HG03432 (cell line): ENCODE data around the gene EVPL.
"Not testable (repeated sequence)": the region's sequence is repeated elsewhere in the genome, so short reads cannot be mapped to it uniquely, and the experiment has no call there.

ENCODE experiments used
- ATAC-seq: cut with Tn5 transposase; IDR thresholded peaks from one replicate; pipeline ENCODE4 v1.9.1; 2021; ENCODE audit warnings: mild to moderate bottlenecking, moderate library complexity; ENCODE audit not compliant: unreplicated experiment

The EVPL gene

DNA sequence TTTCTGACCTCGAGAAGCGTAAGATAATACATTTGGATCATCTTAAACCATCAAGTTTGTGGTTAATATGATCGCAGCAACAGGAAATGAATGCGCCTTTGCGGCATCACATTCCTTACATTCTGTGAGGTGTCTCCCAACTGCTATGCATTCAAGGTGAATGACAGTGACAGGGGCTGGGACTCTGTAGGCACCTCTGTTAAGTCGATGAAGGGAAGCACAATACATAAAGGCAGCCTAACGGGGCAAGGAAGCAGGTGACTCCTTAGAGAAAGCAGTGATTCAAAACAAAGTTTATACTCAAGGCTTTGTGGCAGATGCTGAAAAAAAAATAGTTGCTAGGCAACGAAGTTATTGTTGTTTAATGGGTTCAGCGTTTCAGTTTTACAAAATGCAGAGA, 21.6 kb upstream of the EVPL start:
- ATAC-seq: no peak

DNA sequence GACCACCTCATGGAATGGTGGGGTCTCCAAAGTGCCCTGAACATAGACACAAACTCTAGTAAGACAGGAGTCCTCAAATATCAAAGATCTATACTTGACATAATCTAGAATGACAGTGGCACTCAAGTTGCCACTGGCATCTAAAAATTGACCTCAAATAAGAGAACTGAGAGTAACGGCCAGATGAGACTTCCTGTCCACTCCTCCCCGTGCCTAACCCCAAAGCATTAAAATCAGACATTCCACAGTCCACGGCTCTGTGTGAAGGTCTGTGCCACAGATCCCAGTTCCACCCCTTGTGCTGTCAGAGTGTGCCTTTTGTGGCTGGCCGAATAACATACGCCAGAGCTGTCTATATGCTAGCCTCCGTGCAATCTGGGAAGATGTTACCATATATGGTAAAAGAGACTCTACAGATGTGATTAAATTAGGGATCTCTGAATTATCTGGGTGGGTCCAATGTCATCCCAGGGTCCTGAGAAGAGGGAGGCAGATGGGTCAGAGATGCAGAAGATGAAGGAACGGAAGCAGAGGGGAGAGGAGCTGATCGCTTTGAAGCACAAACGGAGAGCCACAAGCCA, 21.0 kb upstream of the EVPL start:
- no peak for ATAC-seq

DNA sequence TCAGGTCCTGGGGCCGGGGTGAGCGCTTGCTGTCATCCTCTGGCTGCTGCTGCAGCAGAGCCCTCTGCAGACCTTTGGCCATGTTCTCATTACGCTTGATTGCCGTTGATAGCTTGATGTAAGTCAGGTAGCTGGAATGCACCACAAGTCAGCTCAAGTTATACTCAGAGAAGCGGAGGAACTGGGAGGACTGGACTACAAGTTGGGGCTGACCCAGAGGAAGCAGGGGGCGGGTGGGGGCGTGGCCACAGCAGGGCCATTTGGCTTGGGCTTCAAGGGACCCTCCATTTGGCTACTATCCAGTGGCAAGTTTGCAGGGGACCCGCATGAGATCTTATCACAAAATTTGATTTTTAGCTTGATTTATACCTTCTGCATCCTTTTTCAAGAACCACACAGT, 19.0 kb upstream of the EVPL start:
- no peak for ATAC-seq

DNA sequence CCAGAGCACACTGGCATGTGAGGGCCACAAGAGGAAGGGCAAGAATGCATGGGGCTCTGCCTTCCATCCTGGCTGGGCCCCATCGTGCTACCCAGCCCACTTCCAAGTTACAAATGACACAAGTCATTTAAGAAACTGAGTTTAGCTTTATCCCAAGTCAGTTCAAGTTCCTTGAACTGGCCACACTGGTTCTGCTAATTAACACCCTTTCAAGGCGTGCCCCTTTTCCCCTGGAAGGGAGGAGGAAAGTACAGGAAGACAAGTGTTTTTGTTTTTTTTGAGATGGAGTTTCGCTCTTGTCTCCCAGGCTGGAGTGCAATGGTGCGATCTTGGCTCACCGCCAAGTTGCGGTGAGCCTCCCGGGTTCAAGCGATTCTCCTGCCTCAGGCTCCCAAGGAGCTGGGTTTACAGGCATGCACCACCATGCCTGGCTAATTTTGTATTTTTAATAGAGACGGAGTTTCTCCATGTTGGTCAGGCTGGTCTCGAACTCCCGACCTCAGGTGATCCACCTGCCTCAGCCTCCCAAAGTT, 17.4 kb upstream of the EVPL start:
- not testable (repeated sequence) for ATAC-seq

DNA sequence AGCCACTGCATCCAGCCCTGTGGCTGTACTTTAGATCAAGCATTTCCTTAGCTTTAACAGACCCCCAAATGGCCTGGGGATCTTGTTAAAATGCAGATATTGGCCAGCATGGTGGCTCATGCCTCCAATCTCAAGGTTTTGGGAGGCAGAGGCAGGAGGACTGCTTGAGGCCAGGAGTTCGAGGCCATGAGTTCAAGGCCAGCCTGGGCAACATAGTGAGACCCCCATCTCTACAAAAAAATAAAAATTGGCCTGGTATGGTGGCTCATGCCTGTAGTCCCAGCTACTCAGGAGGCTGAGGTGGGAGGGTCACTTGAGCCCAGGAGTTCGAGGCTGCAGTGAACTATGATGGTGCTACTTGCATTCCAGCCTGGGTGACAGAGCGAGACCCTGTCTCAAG, 15.8 kb upstream of the EVPL start:
- ATAC-seq: not testable (repeated sequence)

DNA sequence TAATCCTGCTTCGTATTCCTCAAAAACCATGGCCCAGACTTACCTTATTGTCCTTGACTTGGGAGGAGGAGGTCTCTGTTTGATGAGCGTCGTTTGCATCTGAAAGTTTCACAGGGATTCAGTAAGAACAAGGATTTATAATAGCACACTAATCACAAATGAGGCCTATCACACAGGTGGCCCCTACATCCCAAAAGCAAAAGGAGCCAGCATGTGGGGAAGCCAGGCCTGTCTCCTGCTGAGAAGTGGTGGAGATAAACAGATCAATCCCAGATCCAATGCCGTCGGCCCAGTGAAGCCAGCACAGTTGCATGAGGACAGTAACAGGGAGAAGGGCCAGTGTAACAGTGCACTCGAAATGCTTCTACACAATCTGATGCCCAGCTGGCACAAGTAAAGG, 13.3 kb upstream of the EVPL start:
- no peak for ATAC-seq

DNA sequence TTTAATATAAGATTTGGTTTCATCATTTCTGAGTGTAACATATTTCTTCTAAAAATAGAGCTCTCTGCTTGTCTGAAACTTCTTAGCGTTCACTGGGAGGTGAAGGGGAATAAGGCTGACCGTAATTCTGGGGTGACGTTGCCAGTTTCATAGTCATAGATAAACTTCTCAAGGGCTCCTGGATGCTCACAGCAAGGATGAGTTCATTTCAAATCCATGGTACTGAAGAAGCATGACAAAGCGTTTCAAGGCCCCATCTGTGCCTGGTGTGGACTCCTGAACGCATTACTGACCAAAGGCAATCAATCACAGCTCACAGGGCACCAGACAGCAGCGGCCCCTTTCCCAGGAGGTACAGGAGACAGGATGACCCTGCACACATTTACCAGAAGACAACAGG, 12.0 kb upstream of the EVPL start:
- no peak for ATAC-seq

DNA sequence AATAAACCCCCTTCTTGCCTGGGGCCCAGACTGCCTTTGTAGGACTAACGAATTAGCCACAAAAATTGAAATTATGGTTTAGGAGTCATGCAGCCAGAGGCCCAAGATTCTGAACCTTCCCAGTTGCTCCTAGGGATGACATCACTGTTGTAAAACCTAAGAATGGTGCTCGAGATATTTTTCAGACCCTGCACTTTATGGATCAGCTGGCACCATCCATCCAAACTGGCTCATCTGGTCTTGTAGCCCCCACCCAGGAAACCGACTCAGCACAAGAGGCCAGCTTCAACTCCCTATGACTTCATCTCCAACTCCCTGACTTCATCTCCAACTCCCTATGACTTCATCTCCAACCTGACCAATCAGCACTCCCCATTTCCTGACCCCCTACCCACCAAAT, 10.9 kb upstream of the EVPL start:
- no peak for ATAC-seq

DNA sequence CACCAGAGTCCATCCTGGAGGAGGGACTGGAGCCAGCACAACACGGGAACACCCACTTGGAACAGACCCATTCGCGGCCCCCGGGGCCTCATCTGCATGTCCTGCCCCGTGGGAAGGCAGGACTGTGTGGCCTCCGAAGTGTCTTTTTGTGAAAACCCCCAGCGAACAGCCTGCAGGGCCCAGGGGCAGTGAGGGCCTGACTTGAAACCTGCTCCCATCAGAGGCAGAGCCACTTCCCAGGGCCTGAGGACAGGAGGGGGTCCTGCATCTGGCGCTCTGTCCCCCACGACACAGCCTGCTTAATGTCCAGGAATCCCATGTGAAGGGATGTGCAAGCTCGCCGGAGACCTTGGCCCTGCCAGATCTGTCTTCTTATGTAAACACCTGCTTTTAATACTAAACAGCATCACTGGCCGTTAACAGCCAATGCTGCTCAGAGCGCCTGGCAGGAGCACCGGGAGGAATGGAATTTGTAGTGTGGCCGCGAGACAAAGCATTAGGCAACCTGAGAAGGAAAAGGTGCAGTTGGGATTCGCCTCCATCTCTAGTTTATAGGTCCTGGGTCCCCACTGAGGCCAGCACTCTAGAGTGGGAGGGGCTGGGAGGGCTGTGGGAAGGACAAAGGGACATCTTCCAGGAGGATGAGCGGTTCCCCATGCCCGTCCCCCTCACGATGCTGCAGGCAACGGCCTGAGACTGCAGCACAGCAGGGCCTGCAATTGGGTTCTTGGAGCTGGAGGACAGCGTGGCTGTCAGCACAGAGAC, 9.6 kb upstream of the EVPL start:
- no peak for ATAC-seq

DNA sequence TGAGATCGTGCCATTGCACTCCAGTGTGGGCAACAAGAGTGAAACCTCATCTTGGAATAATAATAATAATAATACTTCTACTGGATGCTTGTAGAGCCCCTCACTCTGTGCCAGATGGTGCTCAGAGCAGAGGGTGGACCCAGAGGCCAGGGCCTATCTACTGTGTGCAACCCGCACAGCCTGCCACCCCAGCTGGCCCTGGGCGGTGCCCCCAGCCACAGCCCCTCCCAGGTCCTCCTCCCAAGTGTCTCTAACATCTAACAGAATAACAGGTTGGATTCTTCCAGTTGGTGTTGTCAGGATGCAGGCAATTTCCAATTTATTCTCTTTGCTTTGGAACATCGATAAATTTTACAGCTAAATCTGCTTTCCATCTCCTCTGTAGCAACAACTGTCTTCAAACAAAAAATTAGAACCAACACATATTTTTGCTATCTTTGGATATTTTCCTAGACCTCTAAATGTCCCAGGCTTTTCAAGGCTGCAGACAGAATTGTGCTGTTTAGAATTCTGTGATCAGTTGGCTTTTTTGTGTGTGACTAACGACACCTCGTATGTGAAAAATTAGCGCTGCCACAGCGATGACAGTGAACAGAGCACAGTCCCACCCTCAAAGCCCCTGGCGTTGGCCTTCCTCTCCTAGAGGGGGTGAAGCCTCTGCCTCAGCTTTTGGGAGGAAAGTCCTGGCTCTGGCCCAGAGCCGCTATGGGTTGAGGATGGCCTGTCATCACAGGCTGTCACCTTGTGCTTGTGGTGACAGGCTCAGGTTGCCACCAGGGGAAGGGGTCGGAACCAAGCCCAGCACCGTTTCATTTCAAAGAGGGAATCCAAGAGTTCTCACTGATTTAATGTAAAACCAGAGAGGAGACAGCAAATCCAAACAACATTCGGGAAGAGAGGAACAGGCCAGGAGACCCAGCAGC, 7.6 kb upstream of the EVPL start:
- no peak for ATAC-seq

DNA sequence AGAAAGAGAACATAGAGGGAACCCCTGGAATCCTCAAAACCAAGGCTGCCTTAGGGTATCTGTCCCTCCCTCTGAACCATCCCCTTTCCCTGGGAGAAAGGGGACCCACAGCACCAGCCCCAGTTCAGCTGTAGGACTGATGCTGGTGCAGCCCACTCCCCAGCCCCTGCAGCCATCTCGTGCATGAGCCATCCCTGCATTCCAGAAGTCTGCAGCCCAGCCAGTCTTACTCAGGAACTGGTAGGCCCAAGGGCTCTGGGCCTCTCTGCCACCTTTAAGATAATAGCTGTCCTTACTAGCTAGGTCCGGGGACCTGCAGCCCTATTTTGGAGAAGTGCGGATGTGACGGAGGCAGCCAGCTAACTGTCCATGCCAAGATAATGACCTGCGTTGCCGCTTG, 6.0 kb upstream of the EVPL start:
- ATAC-seq: no peak

DNA sequence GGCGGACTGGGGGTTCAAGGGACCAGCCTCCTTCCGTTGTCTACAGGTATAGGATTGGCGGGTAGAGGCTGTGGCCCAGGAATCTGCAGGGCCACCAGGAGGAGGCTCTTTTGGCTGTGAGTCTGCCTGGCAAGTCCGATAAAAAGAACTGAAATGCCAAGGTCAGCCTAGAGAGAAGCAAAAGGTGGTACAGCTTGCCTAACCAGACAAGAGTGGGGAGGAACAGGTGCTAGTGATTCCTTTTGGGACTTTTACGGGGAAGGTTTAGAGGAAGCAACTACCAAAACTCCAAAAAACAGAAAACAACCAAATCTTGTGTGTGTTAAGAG, 5.6 kb upstream of the EVPL start:
- ATAC-seq: no peak

DNA sequence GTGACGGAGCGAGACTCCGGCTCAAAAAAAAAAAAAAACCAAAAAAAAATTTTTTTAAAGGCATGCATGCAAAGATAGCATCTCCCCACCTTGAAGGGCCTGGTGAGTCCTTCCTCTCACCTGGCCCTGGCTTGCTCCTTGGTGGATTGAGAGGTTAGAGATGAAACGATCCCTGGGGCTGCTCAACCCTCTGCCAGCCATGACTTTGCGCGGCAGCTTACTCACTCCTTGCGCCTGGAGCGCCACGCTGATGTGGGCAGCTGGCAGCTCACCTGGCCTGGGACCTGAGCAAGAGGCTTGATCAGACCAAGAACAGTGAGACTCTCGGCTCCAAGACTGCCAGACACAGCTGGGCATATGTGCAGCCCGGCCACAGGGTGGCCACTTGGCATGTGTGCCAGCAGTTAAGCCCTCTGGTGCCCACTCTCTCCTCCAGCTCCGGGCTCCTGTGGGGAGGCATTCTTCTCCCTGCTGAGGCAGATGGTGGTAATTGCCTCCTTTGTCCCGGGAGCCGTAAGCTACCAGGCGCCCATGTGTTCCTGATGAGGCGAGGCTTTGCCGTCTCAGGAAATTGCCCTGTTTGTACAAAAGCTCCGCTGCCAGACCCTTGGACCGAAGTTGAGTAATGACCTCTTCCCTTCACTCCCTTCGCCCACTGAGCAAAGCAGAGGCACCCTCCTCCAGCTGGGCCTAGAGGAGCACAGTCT, 5.1 kb upstream of the EVPL start:
- ATAC-seq: no peak

DNA sequence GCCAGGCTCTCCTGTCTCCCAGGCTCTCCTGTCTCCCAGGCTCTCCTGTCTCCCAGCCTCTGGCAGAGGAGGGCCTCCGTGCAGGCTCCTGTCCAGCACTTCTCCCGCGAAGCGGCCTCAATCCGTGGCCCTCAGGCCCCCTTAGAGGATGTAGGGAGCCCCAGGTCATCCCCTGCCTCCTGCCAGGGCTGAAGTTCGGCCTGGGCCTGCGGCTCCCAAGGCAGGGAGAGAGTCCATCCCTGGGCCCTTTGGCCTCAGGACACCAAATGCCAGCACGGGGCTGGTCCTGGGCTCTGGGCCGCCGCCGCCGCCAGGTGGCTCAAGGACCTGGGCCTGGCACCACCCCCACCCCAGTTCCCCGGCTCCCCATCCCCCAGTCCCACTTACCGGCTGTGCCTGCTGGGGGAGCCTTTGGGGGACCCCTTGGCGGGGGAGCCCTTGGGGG, 370 bp downstream of the EVPL start:
- ATAC-seq: no peak

DNA sequence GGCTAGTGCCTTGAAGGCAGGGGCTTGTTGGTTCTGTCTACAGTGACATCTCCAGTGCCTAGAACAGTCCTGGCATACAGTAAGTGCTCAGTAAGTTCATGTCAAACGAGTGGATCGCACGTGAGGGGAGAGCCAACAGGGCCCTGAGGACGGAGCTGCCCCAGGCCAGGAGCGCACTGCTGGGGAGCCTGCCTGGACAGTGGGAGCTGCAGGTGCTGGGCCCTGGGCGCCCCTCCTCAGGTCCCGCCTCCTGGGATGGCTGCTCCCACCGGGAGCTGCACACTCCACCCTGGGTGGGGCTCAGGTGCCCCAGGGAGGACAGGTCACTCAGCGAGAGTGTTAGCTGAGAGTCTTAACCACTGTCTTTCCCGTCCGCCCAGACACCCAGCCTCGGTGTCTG, 1.8 kb downstream of the EVPL start:
- no peak for ATAC-seq

DNA sequence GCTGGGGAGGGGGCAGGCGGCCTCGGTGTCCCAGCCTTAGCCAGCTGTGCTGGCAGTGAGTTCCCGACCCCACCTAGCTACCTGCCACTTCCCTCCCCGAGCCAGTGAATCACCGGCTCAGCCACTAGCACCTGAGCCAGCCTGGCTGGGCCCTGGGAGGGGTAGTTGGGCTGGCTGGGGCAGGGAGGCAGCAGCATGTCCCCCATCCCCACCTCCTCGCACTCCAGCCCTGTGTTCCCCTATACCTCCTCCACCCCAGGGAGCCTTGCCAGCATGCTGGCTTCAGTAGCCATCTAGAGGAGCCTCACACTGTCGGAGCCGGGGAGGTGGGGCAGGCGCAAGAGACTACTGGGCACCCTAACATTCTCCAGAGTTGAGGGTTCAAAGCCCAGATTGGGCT, 2.8 kb downstream of the EVPL start:
- ATAC-seq: no peak

DNA sequence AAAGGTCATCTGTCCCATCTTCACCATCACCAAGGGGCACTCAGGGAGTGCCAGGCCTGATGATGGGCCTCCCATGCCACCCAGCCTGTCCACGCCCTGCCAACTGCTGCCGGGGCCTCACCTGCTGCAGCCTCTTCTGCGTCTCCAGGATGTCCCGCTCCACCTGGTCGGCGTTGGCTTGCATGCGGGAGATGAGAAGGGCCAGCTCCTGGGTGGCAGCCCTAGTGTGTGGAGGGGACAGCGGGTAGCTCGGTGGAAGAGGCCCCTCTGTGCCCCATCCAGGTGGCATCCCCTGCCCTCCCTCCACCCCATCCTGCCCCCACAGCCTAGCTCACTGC, 3.2 kb downstream of the EVPL start:
- no peak for ATAC-seq

DNA sequence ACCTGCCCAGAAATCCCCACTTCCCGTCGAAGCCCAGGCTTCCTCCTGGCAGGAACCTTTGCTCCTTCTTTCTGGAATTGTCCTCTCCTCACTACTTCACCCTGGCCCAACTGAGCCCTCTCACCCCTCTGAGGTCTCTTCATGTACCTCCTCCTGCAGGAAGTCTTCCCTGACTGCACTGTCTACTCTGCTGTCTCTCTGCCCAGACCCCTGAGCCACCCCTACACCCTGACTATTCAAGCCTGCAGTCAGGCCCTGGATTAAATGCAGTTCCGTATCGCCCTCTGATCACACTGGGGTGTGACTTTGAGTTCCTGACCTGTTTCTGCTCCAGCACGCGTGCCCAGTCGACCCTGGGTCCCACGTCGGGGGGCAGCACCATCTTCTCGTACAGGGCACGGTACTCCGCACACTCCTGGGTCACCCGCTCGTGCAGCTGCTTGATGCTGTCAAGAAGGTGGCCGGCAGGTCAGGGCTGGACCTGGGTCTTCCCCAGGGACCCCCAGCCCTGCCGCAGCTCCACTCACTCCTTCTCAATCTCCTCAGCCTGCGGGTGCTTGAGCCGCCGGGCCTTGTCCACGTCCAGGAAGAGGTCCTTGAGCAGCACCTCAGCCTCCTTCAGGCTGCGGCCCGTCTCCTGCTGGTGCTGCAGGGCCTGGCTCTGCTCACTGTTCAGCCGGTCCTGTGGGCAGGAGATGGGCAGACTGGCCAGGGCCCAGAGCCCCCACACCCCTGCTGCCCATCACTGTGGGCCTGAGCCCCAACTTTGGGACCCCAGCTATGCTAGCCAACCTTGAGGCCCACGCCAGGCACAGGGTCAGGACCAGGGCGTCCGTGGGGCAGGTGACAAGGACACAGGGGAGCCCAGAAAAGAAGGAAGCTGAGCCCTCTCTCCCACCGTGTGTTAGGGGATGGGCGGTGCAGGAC, 3.9 kb downstream of the EVPL start:
- no peak for ATAC-seq

DNA sequence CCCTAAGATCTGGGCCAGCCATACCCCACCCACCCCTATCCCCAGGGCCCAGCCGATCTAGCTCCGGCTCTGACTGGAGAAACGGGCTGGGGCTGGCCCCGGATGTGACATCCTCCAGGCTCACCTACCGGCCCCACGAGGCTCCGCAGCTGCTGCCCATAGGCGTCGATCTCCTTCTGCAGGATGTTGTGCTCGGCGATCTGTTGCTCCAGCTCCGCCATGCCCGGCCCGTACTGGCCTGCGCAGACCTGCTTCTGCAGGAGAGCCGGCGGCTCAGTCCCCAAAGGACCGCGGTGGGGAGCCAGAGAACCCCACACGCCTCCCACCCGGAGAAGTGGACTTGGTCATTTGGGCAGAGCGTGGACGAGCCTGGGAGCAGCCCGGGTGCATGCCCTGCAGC, 4.8 kb downstream of the EVPL start:
- ATAC-seq: no peak

DNA sequence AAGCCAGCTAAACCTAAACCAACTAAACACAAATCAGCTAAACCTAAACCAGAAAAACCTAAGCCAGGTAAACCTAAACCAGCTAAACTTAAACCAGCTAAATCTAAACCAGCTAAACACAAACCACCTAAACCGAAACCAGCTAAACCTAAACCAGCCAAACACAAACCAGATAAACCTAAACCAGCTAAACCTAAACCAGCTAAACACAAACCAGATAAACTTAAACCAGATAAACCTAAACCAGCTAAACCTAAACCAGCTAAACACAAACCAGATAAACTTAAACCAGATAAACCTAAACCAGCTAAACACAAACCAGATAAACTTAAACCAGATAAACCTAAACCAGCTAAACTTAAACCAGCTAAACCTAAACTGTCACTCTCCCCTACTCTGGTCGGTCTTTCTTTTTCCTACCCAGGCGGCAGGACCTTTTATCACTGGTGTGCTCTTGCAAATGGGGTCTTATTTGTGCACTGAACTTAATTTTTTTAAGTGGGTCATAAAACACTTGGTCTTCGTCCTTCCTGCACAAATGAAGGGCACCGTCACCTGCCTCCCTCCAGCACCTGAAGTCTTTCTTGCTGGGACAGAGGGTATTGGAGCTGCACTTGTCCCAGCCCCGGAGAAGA, 7.2 kb downstream of the EVPL start:
- ATAC-seq: no peak
